ENCODE data around the gene MCCC2. TPM values are rescaled to one million over a fixed set of nuclear protein-coding genes. Genes with fewer than 3 reads are reported as not detected.
"Not testable (repeated sequence)": the region's sequence is repeated elsewhere in the genome, so short reads cannot be mapped to it uniquely, and the experiment has no call there.

MCCC2 gene
- 35.9 and 42.8 TPM in 2 replicates for total RNA-seq (2014; rRNA removed; shearing (Covaris generic))

DNA sequence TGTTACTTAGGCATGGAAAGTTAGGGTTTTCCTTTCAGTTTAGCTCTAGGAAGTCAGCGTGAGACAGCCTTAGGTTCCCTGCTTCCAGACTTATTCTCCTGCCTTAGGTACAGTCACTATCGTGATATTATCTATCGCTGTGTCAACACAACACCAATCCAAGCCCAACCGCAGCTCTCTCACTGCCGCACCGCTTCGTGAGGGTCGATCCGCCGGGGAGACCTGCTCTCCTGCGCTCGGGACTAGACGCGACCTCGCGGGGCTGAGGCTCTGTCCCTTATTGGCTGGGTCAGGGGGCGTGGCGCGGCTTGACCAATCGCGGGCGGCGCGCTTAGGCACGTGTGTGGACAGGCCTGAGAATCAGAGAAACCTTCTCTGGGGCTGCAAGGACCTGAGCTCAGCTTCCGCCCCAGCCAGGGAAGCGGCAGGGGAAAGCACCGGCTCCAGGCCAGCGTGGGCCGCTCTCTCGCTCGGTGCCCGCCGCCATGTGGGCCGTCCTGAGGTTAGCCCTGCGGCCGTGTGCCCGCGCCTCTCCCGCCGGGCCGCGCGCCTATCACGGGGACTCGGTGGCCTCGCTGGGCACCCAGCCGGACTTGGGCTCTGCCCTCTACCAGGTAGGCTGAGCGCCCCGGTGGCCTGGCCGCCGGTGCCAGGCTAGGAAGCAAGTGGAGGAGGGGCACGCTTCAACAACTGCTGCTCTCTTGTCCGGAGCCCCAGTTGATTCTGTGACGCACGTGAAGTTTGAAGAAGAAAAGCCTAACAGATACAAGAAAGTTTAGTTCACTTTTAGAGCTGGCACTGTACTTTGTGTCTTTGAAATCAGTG lies at the start of gene MCCC2:
Gene MCCC2 (plus strand): TSS at position 400 of the 825 bp plus-strand sequence. CDS start 86 bp downstream, at position 486.
- DNase-seq (ENCODE audit: low read depth) = peak; percentile 97

DNA sequence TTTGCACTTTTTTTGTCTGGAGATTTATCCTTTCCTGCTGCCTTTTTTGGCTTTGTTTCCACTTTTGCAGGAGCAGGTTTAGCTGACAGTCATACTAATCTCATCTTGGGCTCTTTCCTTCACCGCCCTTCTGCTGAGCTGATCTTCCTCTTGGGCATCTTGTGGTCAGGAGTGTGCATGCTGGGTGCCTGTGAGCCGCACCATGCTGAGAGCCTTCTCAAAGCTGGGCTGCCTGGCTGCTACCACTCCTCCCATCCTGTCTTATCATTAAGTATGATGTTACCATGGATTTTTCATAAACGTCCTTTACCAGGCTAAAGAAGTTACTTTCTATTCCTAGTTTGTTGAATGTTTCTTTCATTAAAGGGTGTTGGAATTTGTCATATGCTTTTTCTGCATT lies 49.5 kb upstream of the MCCC2 start:
- DNase-seq (ENCODE audit: low read depth) = no peak

DNA sequence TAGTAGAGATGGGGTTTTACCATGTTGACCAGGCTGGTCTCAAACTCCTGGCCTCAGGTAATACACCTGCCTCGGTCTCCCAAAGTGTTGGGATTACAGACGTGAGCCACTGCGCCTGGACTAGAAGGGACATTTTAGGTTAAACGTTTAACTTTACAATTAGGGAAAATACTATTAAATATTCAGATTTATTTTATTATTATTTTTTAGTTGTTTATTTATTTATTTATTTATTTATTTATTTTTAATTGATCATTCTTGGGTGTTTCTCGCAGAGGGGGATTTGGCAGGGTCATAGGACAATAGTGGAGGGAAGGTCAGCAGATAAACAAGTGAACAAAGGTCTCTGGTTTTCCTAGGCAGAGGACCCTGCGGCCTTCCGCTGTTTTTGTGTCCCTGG lies 36.3 kb upstream of the MCCC2 start:
- DNase-seq (ENCODE audit: low read depth) = not testable (repeated sequence)

DNA sequence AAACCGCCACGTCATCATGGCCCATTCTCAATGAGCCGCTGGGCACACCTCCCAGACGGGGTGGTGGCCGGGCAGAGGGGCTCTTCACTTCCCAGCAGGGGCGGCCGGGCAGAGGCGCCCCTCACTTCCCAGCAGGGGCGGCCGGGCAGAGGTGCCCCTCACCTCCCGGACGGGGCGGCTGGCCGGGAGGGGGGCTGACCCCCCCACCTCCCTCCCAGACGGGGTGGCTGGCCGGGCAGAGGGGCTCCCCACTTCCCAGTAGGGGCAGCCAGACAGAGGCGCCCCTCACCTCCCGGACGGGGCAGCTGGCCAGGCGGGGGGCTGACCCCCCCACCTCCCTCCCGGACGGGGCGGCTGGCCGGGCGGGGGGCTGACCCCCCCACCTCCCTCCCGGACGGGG lies 35.6 kb upstream of the MCCC2 start:
- not testable (repeated sequence) for DNase-seq (ENCODE audit: low read depth)

DNA sequence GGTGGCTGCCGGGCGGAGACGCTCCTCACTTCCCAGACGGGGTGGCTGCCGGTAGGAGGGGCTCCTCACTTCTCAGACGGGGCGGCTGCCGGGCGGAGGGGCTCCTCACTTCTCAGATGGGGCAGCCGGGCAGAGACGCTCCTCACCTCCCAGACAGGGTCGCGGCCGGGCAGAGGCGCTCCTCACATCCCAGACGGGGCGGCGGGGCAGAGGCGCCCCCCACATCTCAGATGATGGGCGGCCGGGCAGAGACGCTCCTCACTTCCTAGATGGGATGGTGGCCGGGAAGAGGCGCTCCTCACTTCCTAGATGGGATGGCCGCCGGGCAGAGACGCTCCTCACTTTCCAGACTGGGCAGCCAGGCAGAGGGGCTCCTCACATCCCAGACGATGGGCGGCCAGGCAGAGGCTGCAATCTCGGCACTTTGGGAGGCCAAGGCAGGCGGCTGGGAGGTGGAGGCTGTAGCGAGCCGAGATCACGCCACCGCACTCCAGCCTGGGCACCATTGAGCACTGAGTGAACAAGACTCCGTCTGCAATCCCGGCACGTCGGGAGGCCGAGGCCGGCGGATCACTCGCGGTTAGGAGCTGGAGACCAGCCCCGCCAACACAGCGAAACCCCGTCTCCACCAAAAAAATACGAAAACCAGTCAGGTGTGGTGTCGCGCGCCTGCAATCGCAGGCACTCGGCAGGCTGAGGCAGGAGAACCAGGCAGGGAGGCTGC lies 35.0 kb upstream of the MCCC2 start:
- DNase-seq (ENCODE audit: low read depth) = not testable (repeated sequence)

DNA sequence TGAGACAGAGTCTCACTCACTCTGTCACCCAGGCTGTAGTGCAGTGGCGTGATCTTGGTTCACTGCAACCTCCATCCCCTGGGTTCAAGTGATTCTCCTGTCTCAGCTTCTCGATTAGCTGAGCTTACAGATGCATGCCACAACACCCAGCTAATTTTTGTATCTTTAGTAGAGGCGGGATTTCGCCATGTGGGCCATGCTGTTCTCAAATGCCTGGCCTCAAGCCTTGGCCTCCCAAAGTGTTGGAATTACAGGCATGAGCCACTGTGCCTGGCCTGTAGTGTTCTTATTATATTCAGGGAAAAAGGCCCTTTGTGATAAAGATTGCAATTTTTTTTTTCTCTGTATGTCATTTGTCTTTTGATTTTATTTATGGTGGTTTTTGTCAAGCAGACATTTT lies 24.0 kb upstream of the MCCC2 start:
- no peak for DNase-seq (ENCODE audit: low read depth)

DNA sequence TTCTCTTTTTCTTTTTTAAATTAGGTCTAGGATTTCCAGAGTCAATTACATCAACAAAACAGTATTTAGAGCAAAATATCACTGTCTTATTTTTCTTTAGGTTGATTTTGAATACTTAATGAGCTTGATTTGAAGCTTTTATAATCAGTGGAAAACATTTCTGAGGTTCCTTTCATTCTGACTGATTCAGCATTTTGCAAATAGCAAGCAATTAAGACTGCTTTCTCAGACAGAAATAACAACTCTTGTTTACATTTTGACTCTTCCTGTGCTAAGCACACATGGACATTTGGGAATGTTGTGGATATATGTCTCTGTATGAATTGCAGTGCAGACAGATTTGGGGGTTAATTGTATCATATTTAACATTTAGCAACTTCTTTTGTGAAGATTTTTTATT lies 22.2 kb upstream of the MCCC2 start:
- no peak for DNase-seq (ENCODE audit: low read depth)

DNA sequence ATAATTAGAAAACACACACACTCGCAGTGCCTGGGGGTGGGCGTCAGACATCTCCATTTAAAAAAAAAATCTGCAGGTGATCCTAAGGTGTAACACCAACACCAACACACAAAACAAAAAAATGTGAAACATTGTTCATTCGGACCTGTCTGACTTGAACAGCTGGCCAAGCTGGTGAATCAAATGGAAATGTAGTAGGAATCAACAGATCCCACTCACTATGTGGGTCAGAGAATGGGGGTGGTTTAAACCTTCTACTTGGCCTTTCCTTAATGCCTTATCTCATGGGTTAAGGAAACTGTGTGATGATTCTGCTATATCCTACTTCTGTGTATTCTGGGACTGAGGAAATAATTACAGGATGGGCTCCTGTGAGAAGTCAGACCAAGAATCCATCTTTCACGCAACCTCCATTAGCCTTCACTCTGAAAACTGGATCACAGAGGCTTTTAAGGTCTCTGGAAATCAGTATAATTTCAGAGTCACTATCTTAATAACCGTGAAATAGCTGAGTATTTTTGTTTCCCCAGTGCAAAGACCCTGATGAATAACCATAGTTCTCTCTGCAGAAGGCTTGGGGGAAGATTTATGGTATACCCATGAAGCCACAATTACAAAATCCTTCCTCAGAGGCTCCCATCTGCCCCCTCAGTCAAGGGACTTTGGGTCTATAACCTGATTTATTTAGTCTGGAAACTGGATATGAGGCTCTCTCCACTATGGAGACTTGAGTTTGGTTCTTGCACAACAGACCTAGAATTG lies 17.2 kb upstream of the MCCC2 start:
- no peak for DNase-seq (ENCODE audit: low read depth)

DNA sequence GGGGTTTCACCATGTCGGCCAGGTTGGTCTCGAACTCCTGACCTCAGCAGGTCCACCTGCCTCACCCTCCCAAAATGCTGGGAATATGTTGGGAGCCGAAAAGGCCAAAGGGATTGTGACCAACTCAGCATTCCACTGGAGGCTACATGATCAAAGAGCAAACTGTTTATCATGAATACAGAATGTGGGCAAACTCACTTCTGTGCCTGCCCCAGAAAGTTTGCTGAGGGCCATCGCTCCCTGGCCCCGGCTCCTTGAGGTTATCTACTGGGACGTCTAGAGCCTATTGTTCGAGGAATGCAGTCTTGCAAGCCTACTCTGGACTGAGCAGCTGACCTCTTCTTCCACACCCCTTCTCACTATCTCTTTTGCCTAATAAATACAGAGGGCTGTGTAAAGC lies 15.3 kb upstream of the MCCC2 start:
- DNase-seq (ENCODE audit: low read depth) = not testable (repeated sequence)

DNA sequence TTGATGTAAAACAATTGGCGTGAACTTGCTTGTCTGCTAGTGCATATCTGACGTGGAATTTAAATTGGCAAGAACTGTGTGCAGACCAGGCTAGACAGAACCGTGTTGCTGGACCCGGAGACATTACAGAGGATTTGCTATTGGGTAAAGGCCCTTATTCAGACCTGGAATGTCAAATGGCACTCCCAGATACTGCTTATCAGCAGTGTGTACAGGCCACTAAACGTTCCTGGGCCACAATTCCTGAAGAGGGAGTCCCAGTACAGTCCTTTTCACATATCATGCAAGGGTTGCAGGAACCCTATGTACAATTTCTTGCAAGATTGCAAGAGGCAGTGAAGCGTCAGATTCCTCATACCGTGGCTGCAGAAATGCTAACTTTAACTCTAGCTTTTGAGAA lies 13.5 kb upstream of the MCCC2 start:
- no peak for DNase-seq (ENCODE audit: low read depth)

DNA sequence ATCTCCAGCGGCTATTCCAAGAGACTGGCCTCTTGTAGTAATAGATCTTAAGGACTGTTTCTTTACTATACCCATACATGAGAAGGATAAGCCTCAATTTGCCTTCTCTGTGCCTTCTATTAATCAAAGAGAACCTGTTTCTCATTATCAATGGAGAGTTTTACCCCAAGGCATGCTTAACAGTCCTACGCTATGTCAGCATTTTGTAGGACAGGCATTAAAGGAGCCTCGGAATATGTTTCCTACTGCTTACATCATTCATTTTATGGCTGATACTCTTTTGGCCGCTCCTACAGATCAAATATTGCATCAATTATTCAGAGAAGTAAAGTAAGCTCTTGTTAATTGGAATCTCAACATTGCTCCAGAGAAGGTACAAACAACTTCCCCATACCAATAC lies 11.6 kb upstream of the MCCC2 start:
- not testable (repeated sequence) for DNase-seq (ENCODE audit: low read depth)

DNA sequence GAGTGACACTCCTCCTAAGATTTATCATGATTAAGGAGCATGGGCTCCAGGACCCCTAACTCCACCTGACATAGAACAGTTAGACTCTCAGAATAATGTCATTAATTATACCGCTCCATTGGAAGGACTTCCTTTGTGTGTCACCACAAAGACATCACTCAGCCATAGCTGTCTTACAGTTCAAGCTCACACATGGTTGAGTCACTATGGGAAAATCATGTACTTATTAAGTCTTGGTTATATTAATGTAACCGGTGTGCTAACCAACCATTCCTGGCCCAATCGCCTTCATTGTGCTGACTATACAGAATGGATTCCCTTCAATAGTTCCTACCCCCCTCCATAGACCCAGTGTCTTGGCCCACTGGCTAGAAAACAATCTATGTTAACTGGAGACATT lies 10.9 kb upstream of the MCCC2 start:
- peak; percentile 13 for DNase-seq (ENCODE audit: low read depth)

DNA sequence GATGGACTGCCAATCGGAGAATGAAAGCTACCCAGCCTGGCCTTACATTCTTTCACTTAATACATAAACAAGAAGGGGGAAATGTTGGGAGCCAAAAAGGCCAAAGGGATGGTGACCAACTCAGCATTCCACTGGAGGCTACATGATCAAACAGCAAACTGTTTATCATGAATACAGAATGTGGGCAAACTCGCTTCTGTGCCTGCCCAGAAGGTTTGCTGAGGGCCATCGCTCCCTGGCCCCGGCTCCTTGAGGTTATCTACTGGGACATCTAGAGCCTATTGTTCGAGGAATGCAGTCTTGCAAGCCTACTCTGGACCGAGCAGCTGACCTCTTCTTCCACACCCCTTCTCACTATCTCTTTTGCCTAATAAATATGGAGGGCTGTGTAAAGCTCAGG lies 9.3 kb upstream of the MCCC2 start:
- not testable (repeated sequence) for DNase-seq (ENCODE audit: low read depth)

DNA sequence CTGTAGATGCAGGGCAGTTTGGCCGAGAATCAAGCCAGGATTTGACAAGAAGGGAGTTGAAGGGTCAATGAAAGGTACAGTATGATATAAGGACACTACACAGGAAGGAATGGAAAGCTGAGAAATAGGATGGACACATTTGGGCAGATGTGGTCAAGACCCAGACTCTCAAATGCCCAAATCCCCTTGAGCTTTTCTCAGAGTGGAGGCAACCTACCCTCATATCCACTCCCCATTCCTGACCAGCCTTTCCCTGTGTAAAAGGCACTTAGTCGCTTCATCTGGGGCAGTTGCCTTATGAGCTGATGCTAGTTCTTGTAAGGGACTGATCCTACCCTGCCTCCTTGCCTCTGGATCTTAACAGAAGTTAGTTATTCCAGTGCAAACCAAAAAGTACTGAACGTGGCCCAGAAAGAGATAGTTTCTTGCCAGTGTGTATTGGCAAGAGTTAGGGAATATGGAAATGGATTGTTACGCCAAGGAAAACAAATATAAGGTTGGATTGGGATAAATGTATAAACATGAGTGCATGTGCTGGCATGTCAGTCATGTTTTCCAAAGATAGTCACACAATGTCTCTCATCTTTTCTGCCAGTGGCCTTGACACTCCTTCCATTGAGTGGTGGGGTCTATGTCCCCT lies 4.1 kb upstream of the MCCC2 start:
- no peak for DNase-seq (ENCODE audit: low read depth)

DNA sequence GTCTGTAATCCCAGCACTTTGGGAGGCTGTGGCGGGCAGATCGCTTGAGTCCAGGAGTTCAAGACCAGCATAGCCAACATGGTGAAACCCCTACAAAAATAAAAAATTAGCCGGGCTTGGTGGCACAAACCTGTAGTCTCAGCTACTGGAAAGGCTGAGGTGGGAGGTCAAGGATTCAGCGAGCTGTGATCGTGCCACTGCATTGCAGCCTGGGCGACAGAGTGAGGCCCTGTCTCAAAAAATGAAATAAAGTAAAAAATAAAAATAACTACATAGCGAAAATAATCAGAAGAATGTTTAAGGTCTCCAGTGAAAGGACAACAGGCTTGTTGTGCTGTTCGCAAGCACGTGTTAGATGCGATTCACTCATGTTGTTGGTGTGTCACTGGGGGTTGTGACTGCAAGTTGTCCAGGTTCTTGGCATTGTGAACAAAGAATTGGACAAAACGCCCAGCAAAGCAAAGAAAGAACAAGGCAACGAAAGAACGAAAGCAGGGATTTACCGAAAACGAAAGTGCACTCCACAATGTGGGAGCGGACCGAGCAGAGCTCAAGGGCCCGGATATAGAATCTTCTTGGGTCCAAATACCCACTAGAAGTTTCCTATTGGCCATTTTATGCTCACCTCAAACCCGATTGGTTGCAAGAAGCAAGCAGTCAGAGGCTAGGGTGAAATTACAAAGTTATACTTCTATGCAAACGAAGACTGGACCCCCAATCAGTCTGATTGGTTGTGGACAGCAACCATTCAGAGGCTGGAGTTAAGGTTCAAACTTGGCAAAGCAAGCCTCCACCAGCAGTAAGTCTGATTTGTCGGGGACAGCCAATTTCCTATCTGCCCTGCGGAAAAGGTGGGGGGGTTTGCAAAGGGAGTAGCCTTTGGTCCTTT lies 844 bp upstream of the MCCC2 start:
- no peak for DNase-seq (ENCODE audit: low read depth)

DNA sequence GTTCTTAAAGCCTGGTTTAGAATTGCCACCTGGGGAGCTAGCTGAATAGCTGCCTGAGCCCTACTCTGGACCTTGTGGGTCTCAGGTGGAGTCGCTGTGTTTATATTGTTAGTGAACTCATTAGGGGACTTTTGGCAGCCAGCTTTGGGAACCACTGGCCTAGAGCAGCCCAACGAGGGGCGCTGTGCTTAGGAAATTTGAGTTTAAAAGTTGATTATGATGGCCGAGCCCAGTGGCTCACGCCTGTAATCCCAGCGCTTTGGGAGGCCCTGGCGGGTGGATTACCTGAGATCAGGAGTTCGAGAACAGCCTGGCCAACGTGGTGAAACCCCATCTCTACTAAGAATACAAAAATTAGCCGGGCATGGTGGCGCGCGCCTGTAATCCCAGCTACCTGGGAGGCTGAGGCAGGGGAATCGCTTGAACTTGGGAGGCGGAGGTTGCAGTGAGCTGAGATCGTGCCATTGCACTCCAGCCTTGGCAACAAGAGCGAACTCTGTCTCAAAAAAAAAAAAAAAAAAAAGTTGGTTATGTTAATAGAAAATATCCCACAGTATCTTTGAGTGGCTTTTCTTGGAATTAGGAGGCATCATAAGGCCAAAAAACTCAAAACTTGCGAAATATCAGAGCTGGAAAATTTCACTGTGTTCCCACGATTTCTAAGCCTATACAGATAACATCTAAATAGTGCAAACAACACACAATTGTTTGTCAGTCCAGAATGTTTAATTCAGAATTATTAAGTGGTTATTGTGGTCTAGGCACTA lies 809 bp downstream of the MCCC2 start:
- no peak for DNase-seq (ENCODE audit: low read depth)

DNA sequence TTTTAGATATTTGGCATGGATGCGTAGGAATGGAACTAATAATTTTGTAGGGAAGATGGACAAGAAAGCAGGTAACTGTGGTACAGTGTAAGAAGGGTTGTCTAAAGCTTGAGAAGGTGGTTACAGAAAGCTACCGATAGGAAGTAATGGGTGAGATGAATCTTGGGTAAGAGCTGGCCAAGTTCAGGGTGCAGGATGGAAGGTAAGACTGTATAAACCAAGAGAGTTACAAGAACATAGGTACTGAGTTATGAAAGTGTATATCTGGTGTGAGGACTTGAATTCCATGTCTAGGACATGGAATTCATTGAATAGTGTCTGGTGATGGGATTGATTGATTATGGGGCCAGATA lies 1.4 kb downstream of the MCCC2 start:
- DNase-seq (ENCODE audit: low read depth) = no peak

DNA sequence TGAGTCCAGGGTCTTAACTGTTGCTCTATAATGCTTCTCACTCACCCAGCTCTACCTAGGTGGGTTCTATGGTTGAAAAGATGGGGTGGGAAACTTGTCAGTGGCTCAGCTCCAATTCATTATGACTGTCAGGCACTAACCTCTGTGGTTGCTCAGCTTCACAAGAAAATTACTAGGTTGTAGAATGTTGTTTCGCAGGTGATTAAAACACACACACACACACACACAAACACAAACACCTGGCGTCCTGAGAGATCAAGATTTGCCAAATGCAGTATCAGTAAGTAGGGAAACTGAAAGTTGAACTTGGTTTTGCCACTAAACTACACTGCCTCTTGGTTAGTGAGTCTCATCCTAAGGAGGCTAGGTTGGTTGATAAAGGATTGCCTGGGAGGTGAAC lies 2.8 kb downstream of the MCCC2 start:
- no peak for DNase-seq (ENCODE audit: low read depth)

DNA sequence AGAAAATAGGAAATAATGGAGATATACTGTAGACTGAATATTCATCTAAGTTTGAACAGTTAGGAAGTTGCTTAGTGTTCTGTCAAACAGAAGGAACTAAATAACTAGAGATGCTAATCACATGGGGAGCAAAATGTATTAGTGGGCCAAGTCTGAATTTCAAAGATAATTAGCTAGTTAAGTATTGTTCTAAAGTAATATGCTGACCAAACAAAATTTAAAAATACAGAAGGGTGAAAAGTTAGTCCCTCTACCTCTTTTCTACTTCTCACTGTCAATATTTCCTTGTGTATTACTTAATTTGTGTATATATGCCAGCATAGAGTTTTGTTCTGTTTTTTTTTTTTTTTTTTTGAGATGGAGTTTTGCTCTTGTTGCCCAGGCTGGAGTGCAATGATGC lies 4.0 kb downstream of the MCCC2 start:
- no peak for DNase-seq (ENCODE audit: low read depth)

DNA sequence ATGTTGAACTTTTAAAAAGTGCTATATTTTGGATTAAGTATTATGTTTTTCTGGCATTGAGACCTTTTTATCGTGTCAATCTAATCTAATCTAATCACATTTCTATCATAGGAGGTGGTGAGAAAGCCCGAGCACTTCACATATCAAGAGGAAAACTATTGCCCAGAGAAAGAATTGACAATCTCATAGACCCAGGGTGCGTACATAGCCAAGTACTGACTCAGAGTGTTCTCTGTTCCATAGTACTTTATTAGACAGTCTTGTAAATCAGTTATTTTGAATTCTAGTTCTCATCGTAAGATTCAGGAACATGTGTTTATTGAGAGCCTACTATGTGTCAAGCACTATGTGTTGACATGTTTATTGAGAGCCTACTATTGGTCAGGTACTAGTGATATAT lies 9.0 kb downstream of the MCCC2 start:
- no peak for DNase-seq (ENCODE audit: low read depth)
